Activated naive CD4-positive, alpha-beta T cell treated with anti-CD3 and anti-CD28 coated beads, Interleukin-2, amount 50 U/mL, for 24 hours (primary cell): ENCODE results near the gene SLC2A4RG.

Experiments
- H3K27ac Mint-ChIP-seq: one replicate; pipeline ENCODE4 v1.8.0; 2021; ENCODE audit warnings: mild to moderate bottlenecking, mixed read lengths
- H3K27me3 Mint-ChIP-seq: one replicate; pipeline ENCODE4 v1.8.0; 2021; ENCODE audit warnings: mixed read lengths
- H3K36me3 Mint-ChIP-seq: one replicate; pipeline ENCODE4 v1.8.0; 2021; ENCODE audit warnings: mixed read lengths
- H3K4me1 Mint-ChIP-seq: one replicate; pipeline ENCODE4 v1.8.0; 2021; ENCODE audit warnings: mixed read lengths
- H3K4me3 Mint-ChIP-seq: one replicate; pipeline ENCODE4 v1.8.0; 2021; ENCODE audit warnings: mild to moderate bottlenecking, mixed read lengths
- H3K9me3 Mint-ChIP-seq: one replicate; pipeline ENCODE4 v1.8.0; 2021; ENCODE audit warnings: mixed read lengths

SLC2A4RG gene

GRCh38 chr20:63741354-63741675 lies 1.7 kb downstream of the SLC2A4RG start:
- H3K4me3 Mint-ChIP-seq = peak overlapping the region; percentile 15
- no peaks in the 10 kb centered on the region for H3K27me3 Mint-ChIP-seq
- no peaks in the 10 kb centered on the region for H3K36me3 Mint-ChIP-seq
- no peak overlapping the region for H3K27ac Mint-ChIP-seq
- peaks cover 5% of the 10 kb centered on the region for H3K4me1 Mint-ChIP-seq
- H3K9me3 Mint-ChIP-seq = no peaks in the 10 kb centered on the region

DNA sequence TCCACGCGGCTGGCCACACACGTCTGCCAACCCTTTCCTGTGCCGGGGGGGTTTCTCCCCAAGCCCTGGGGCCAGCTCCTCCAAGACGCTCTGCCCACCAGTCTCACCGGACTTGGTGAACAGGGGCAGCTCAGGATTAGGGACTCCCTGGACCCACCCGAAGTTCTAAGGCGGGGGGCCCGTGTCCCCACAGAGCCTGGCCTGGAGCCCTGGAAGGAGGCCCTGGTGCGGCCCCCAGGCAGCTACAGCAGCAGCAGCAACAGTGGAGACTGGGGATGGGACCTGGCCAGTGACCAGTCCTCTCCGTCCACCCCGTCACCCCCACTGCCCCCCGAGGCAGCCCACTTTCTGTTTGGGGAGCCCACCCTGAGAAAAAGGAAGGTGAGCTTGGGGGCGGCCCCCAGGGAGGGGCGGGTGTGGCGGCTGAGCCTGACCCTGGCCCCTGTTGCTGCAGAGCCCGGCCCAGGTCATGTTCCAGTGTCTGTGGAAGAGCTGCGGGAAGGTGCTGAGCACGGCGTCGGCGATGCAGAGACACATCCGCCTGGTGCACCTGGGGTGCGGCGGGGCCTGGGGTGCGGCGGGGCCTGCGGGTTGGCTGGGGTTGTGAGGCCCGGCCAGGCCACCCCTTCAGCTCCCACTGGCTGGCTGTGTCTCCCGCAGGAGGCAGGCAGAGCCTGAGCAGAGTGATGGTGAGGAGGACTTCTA lies 2.3 kb downstream of the SLC2A4RG start:
- Mint-ChIP-seq H3K27me3 (no peaks in the 10 kb centered on the region), H3K9me3 (no peaks in the 10 kb centered on the region), H3K36me3 (no peaks in the 10 kb centered on the region), H3K27ac (no peak overlapping the region), H3K4me1 (no peaks in the 10 kb centered on the region), H3K4me3 (peak overlapping the region; percentile 15)

DNA sequence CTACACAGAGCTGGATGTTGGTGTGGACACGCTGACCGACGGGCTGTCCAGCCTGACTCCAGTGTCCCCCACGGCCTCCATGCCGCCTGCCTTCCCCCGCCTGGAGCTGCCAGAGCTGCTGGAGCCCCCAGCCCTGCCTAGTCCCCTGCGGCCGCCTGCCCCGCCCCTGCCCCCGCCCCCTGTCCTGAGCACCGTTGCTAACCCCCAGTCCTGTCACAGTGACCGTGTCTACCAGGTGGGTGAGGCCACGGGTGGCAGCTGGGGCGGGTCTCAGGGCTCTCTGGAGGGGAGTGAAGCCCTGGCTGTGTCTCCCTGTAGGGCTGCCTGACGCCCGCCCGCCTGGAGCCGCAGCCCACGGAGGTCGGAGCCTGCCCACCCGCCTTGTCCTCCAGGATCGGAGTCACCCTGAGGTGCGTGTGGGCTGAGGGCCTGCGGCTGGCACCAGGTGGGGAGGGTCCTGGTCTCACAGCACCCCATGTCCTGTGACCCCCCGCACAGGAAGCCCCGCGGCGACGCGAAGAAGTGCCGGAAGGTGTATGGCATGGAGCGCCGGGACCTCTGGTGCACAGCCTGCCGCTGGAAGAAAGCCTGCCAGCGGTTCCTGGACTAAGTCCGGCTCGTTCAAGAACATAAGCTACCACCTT lies 2.9 kb downstream of the SLC2A4RG start:
- Mint-ChIP-seq H3K4me1 (no peaks in the 10 kb centered on the region), H3K36me3 (no peaks in the 10 kb centered on the region), H3K9me3 (no peaks in the 10 kb centered on the region), H3K27ac (no peak overlapping the region), H3K27me3 (no peaks in the 10 kb centered on the region), H3K4me3 (no peak overlapping the region)

DNA sequence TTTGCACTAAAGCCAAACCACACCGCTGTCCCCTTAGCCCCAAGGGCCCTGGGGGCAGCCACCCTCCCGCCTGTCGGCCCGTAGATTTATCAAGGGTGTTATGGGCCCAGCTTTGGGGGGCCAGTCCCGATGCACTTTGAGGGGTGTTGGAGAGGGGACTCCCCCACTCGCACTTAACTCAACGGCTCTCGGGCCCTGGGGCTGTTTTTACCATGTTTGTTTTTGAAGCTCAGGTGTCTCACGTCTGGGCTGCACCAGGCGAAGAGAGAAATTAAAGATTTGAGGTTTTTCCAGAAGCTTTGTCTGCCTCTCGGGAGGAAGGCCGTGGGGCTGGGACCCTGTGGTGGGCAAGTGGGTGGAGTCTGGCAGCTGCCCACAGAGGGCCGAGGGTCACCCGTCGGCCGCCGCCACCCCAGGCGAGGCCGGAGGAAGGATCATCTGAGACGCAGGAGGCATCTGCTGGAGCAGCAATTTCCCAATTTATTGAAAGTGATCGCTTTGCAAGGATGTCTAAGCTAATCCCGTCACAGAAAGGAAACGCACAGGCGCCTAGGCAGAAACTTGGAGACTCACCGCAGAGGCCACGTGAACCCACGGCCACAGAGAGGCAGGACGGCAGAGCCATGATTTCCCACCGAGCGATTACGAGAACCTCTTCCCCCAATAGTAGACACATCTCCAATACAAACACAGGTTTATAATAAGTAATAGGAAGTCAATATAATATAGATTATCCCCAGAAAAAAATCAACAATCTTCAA lies 3.8 kb downstream of the SLC2A4RG start:
- Mint-ChIP-seq H3K27me3 (no peaks in the 10 kb centered on the region), H3K4me1 (no peaks in the 10 kb centered on the region), H3K27ac (no peak overlapping the region), H3K4me3 (no peak overlapping the region), H3K9me3 (no peaks in the 10 kb centered on the region), H3K36me3 (no peaks in the 10 kb centered on the region)

GRCh38 chr20:63744158-63744557 lies 4.6 kb downstream of the SLC2A4RG start:
- Mint-ChIP-seq H3K27me3 (no peaks in the 10 kb centered on the region), H3K4me1 (peaks cover 6% of the 10 kb centered on the region), H3K27ac (no peak overlapping the region), H3K9me3 (no peaks in the 10 kb centered on the region), H3K4me3 (no peak overlapping the region), H3K36me3 (no peaks in the 10 kb centered on the region)

DNA sequence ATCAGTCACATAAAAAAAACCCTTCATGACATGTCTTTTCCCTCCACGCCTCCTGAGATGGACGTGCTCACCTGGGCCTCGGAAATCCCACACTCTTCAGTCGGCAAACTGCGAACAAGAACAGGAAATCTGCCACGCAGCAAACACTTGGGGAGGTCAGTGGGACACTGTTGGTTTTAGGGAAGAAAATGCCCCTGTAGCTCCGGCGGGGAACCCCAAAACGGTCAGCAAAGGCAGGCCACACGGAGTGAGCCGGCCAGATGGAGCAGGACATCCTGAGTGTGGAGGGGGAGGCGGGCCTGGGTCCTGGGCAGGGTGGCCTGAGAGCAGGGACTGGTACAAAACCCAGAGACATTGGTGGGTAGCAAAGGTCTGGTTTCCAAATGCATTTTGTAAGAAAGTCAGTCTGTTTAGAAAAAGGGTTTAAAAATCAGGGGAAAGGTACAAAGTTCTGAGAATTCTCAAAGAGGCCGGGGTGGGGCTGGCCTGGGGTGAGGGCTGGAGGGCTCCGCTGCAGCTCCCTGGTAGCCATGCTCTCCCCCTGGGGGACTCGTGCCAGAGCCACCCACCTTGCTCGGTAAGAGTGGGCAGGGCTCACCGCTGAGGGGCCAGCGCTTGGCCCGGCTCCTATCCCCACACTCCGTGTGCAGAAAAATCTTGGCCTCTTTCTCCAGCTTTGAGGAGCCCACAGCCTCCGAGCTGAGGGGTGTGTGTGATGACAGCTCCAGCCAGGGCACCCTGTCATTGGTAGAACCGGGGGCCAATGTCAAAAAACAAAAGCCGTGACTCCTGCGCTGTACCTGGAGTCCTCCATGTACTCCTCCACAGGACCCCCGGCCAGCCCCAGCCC lies 5.2 kb downstream of the SLC2A4RG start:
- Mint-ChIP-seq H3K4me1 (peaks cover 10% of the 10 kb centered on the region), H3K27me3 (no peaks in the 10 kb centered on the region), H3K9me3 (no peaks in the 10 kb centered on the region), H3K27ac (no peak overlapping the region), H3K36me3 (no peaks in the 10 kb centered on the region), H3K4me3 (no peak overlapping the region)

- H3K4me3 Mint-ChIP-seq = no peak overlapping the region
- H3K27ac Mint-ChIP-seq = no peak overlapping the region
Observed at GRCh38 chr20:63745424-63745805, 5.8 kb downstream of the SLC2A4RG start.

GRCh38 chr20:63745961-63746731 lies 6.6 kb downstream of the SLC2A4RG start:
- H3K9me3 Mint-ChIP-seq = no peaks in the 10 kb centered on the region
- H3K36me3 Mint-ChIP-seq = no peaks in the 10 kb centered on the region
- H3K4me3 Mint-ChIP-seq = no peak overlapping the region
- H3K27ac Mint-ChIP-seq = no peak overlapping the region
- H3K27me3 Mint-ChIP-seq = no peaks in the 10 kb centered on the region
- peaks cover 16% of the 10 kb centered on the region for H3K4me1 Mint-ChIP-seq

More at GRCh38 chr20:63745424-63745805, 5.8 kb downstream of the SLC2A4RG start:
- Mint-ChIP-seq H3K36me3 (no peaks in the 10 kb centered on the region), H3K27me3 (no peaks in the 10 kb centered on the region), H3K4me1 (peaks cover 10% of the 10 kb centered on the region), H3K9me3 (no peaks in the 10 kb centered on the region)

GRCh38 chr20:63746751-63747315 lies 7.3 kb downstream of the SLC2A4RG start:
- H3K36me3 Mint-ChIP-seq = no peaks in the 10 kb centered on the region
- H3K27ac Mint-ChIP-seq = no peak overlapping the region
- H3K9me3 Mint-ChIP-seq = no peaks in the 10 kb centered on the region
- no peak overlapping the region for H3K4me3 Mint-ChIP-seq
- no peaks in the 10 kb centered on the region for H3K27me3 Mint-ChIP-seq
- H3K4me1 Mint-ChIP-seq = peaks cover 19% of the 10 kb centered on the region

DNA sequence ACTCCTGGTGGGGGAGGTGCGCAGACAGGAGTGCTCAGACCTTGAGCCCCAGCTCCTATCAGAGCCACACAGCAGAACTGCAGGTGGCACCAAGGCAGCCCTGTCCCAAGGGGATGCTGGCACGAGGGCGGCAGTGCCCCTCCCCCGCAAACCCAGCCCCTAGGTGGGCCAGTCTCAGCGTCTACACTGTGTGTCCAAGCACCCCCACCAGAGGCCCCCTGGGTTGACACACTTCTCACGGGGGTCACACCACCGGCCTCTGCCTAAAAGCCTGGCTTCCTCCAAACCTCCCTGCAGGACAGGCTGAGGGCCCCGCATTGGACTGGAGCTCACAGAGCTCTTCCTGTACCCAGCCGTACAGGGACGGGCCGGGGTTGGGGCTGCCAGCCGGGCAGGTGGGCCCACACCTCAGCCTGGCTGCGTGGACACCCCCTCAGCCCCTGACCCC lies 8.1 kb downstream of the SLC2A4RG start:
- H3K27ac Mint-ChIP-seq = no peak overlapping the region
- no peaks in the 10 kb centered on the region for H3K36me3 Mint-ChIP-seq
- H3K4me3 Mint-ChIP-seq = no peak overlapping the region
- H3K9me3 Mint-ChIP-seq = no peaks in the 10 kb centered on the region
- no peaks in the 10 kb centered on the region for H3K27me3 Mint-ChIP-seq
- H3K4me1 Mint-ChIP-seq = peaks cover 23% of the 10 kb centered on the region

- no peaks in the 10 kb centered on the region for H3K36me3 Mint-ChIP-seq
Observed at GRCh38 chr20:63748070-63748933, 8.7 kb downstream of the SLC2A4RG start.

GRCh38 chr20:63748934-63749270 lies 9.3 kb downstream of the SLC2A4RG start:
- Mint-ChIP-seq H3K4me1 (peaks cover 23% of the 10 kb centered on the region), H3K27me3 (no peaks in the 10 kb centered on the region), H3K27ac (no peak overlapping the region), H3K9me3 (no peaks in the 10 kb centered on the region), H3K36me3 (no peaks in the 10 kb centered on the region), H3K4me3 (no peak overlapping the region)

More at GRCh38 chr20:63748070-63748933, 8.7 kb downstream of the SLC2A4RG start:
- Mint-ChIP-seq H3K4me1 (peaks cover 23% of the 10 kb centered on the region), H3K27ac (no peak overlapping the region), H3K9me3 (no peaks in the 10 kb centered on the region), H3K27me3 (no peaks in the 10 kb centered on the region), H3K4me3 (no peak overlapping the region)

- no peak overlapping the region for H3K27ac Mint-ChIP-seq
- H3K4me3 Mint-ChIP-seq = peak overlapping the region; percentile 16
- H3K36me3 Mint-ChIP-seq = no peaks in the 10 kb centered on the region
- peaks cover 23% of the 10 kb centered on the region for H3K4me1 Mint-ChIP-seq
- no peaks in the 10 kb centered on the region for H3K9me3 Mint-ChIP-seq
- H3K27me3 Mint-ChIP-seq = no peaks in the 10 kb centered on the region
Observed at GRCh38 chr20:63749597-63750508, 10.3 kb downstream of the SLC2A4RG start.
